HEK293 (cell line): ENCODE data around the gene PDIA5.
A peak's percentile ranks its signal among the peaks of the same experiment; 100 is the strongest.

ENCODE experiments used
- CTCF ChIA-PET: fragments of 350-600 bp; formaldehyde crosslinking; extraction: SDS; loops from one replicate; lab custom pipeline; 2021; ENCODE audit warnings: antibody characterized with exemption; lab: Yijun Ruan, JAX
- POLR2A ChIA-PET: fragments of 300-600 bp; formaldehyde crosslinking; extraction: SDS; loops from one replicate; lab custom pipeline; 2020; ENCODE audit warnings: antibody characterized with exemption, inconsistent platforms; lab: Yijun Ruan, JAX
- H3K27ac ChIP-seq: fragments of 200-500 bp; sonication (Bioruptor generic); 2 replicates; pipeline ENCODE4 v1.5.1; 2014; ENCODE audit warnings: low read depth, low read length, control low read depth, inconsistent platforms; ENCODE audit errors: extremely low read depth
- H3K36me3 ChIP-seq, 2 experiments: fragments of 200-500 bp in 1 of 2; sonication (Bioruptor generic) in 1 of 2; 1 replicate in 1 of 2; 2 replicates in 1 of 2; pipeline ENCODE4 v1.5.1; 2014 to 2017; ENCODE audit warnings: inconsistent platforms in 2 of 2, low read length in 2 of 2; ENCODE audit not compliant: control insufficient read depth in 2 of 2, insufficient read depth in 1 of 2
- H3K4me1 ChIP-seq: fragments of 200-500 bp; sonication (Bioruptor generic); 2 replicates; pipeline ENCODE4 v1.5.1; 2014; ENCODE audit warnings: mild to moderate bottlenecking, low read length, inconsistent platforms; ENCODE audit not compliant: control insufficient read depth, insufficient read depth
- H3K4me3 ChIP-seq: 2 replicates; pipeline ENCODE4 v1.5.1; 2011; ENCODE audit warnings: low read depth, mild to moderate bottlenecking, control low read depth, low read length, moderate library complexity
- H3K9me3 ChIP-seq: fragments of 200-500 bp; sonication (Bioruptor generic); 2 replicates; pipeline ENCODE4 v1.5.1; 2014; ENCODE audit warnings: low read depth, low read length, inconsistent platforms; ENCODE audit not compliant: control insufficient read depth, insufficient read depth
- BCL6B ChIP-seq: fragments of 450-650 bp; formaldehyde crosslinking; IDR thresholded peaks from 2 replicates; pipeline ENCODE4 v1.5.1; 2017; ENCODE audit warnings: missing biosample characterization, missing genetic modification characterization
- RBAK ChIP-seq: fragments of 450-650 bp; formaldehyde crosslinking; IDR thresholded peaks from 2 replicates; pipeline ENCODE4 v1.5.1; 2016; ENCODE audit warnings: missing biosample characterization, missing genetic modification characterization
- REST ChIP-seq: fragments of 450-650 bp; formaldehyde crosslinking; IDR thresholded peaks from 2 replicates; pipeline ENCODE4 v1.5.1; 2016; ENCODE audit warnings: missing biosample characterization, missing genetic modification characterization
- SCRT2 ChIP-seq: fragments of 450-650 bp; formaldehyde crosslinking; IDR thresholded peaks from 2 replicates; pipeline ENCODE4 v1.5.1; 2016; ENCODE audit warnings: missing biosample characterization, missing genetic modification characterization
- ZIC2 ChIP-seq: fragments of 450-650 bp; formaldehyde crosslinking; IDR thresholded peaks from 2 replicates; pipeline ENCODE4 v1.5.1; 2016; ENCODE audit warnings: missing biosample characterization, missing genetic modification characterization
- ZNF202 ChIP-seq: fragments of 450-650 bp; formaldehyde crosslinking; IDR thresholded peaks from 2 replicates; pipeline ENCODE4 v1.5.1; 2016; ENCODE audit warnings: missing biosample characterization, missing genetic modification characterization, borderline replicate concordance
- ZNF211 ChIP-seq: fragments of 450-650 bp; formaldehyde crosslinking; IDR thresholded peaks from 2 replicates; pipeline ENCODE4 v1.5.1; 2016; ENCODE audit warnings: low read depth, missing biosample characterization, missing genetic modification characterization
- ZNF26 ChIP-seq: fragments of 450-650 bp; formaldehyde crosslinking; IDR thresholded peaks from 2 replicates; pipeline ENCODE4 v1.5.1; 2016; ENCODE audit warnings: missing biosample characterization, missing genetic modification characterization
- ZNF274 ChIP-seq, 2 experiments: fragments of 200-500 bp in 1 of 2; fragments of 450-650 bp in 1 of 2; sonication (Bioruptor generic) in 1 of 2; formaldehyde crosslinking in 1 of 2; IDR thresholded peaks; 2 replicates each; pipeline versions ENCODE4 v1.5.1 to v1.6.1; 2014 to 2016; ENCODE audit warnings: borderline replicate concordance in 1 of 2, inconsistent platforms in 1 of 2, low read length in 1 of 2, missing biosample characterization in 1 of 2, missing genetic modification characterization in 1 of 2
- ZNF311 ChIP-seq: fragments of 450-650 bp; formaldehyde crosslinking; IDR thresholded peaks from 2 replicates; pipeline ENCODE4 v1.5.1; 2017; ENCODE audit warnings: missing biosample characterization, missing genetic modification characterization, borderline replicate concordance
- ZNF624 ChIP-seq: fragments of 450-650 bp; formaldehyde crosslinking; IDR thresholded peaks from 2 replicates; pipeline ENCODE4 v1.5.1; 2017; ENCODE audit warnings: missing biosample characterization, missing genetic modification characterization
- ZNF626 ChIP-seq: fragments of 450-650 bp; sonication (Bioruptor Pico); formaldehyde crosslinking; IDR thresholded peaks from 2 replicates; pipeline ENCODE4 v1.5.1; 2018; ENCODE audit warnings: missing biosample characterization, missing genetic modification characterization, inconsistent platforms
- ZNF777 ChIP-seq: fragments of 450-650 bp; formaldehyde crosslinking; IDR thresholded peaks from 2 replicates; pipeline ENCODE4 v1.5.1; 2017; ENCODE audit warnings: missing biosample characterization, missing genetic modification characterization, borderline replicate concordance
- ZNF791 ChIP-seq: fragments of 450-650 bp; formaldehyde crosslinking; IDR thresholded peaks from 2 replicates; pipeline ENCODE4 v1.5.1; 2016; ENCODE audit warnings: missing biosample characterization, missing genetic modification characterization
- ZSCAN4 ChIP-seq: fragments of 450-650 bp; formaldehyde crosslinking; IDR thresholded peaks from 2 replicates; pipeline ENCODE4 v1.5.1; 2017; ENCODE audit warnings: missing biosample characterization, missing genetic modification characterization

Gene PDIA5

GRCh38 chr3:123105201-123106189 is 38.7 kb downstream of the PDIA5 start:
- TF ChIP-seq REST (tag by site-specific recombination): peak; percentile 48
- TF ChIP-seq ZNF624: no peak
- ChIA-PET CTCF (no interaction called here), POLR2A (no interaction called here)
- H3K4me1 ChIP-seq: no peaks in the 10 kb centered on the region
- H3K27ac ChIP-seq: no peak overlapping the region
- no peak overlapping the region for H3K4me3 ChIP-seq
- peaks cover 6 to 80% of the 10 kb centered on the region in 2 experiments; a peak in 2 of 3 replicates for H3K36me3 ChIP-seq
- H3K9me3 ChIP-seq: no peaks in the 10 kb centered on the region

- POLR2A ChIA-PET: no interaction called here
- Histone ChIP-seq H3K27ac (no peak overlapping the region), H3K9me3 (no peaks in the 10 kb centered on the region), H3K4me3 (no peak overlapping the region), H3K4me1 (no peaks in the 10 kb centered on the region), H3K36me3 (peaks cover 6 to 77% of the 10 kb centered on the region in 2 experiments; a peak in 2 of 3 replicates)
- no peak for TF ChIP-seq ZNF202 (tag by site-specific recombination)
- TF ChIP-seq ZIC2 (tag by site-specific recombination): peak; percentile 87
- CTCF ChIA-PET: no interaction called here
Observed at GRCh38 chr3:123110282-123110975, 43.6 kb downstream of the PDIA5 start.

DNA sequence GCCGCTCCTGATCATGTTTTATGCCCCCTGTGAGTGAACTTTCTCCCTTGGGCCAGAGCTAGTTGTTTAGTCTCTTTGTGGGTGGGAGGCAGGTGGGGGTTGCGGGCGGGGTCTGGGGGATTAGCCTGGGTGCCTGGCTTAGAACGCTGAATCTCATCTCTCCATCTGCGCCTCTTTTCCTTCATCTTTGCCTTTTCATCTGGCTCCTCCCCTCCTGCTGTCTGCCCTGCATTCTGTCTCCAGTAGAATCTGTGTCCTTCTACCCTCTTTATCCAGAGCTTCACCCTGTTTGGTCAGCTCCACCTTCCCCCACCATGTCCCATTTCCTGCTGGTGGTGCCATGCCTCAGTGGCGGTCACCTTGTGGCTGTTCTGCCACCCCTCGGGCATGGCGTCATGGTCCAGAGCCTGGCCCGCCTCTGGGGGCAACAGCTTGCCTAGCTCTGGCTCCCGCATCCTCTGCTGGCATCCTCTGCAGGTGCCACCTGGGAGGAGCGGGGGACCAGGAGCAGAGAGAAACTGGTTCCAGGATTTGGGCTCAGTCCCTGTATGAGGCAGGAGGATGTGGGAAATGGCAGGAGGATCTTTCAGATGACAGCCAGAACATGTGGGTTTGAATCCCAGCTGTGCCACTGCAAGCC is 44.3 kb downstream of the PDIA5 start:
- Histone ChIP-seq H3K36me3 (peaks cover 6 to 77% of the 10 kb centered on the region in 2 experiments; a peak in 2 of 3 replicates), H3K4me3 (no peak overlapping the region), H3K4me1 (no peaks in the 10 kb centered on the region), H3K9me3 (no peaks in the 10 kb centered on the region), H3K27ac (no peak overlapping the region)
- POLR2A ChIA-PET: no interaction called here
- CTCF ChIA-PET: no interaction called here
- TF ChIP-seq ZNF274 (IDR thresholded peaks at IDR 0.05; ENCODE audit: low read length): no peak
- TF ChIP-seq ZNF274 (tag by site-specific recombination; IDR thresholded peaks at IDR 0.05; ENCODE audit: borderline replicate concordance): no peak
- TF ChIP-seq RBAK (tag by site-specific recombination): no peak

GRCh38 chr3:123111640-123112039 is 44.8 kb downstream of the PDIA5 start:
- Histone ChIP-seq H3K9me3 (no peaks in the 10 kb centered on the region), H3K36me3 (peaks cover 6 to 77% of the 10 kb centered on the region in 2 experiments; a peak in 2 of 3 replicates), H3K27ac (no peak overlapping the region), H3K4me3 (no peak overlapping the region), H3K4me1 (no peaks in the 10 kb centered on the region)
- CTCF ChIA-PET: no interaction called here
- POLR2A ChIA-PET: no interaction called here
- no peak for TF ChIP-seq SCRT2
- TF ChIP-seq ZSCAN4: no peak
- no peak for TF ChIP-seq ZNF626 (tag by site-specific recombination)
- no peak for TF ChIP-seq ZNF791 (tag by site-specific recombination)
- TF ChIP-seq ZNF311 (tag by site-specific recombination): no peak
- no peak for TF ChIP-seq ZNF777 (tag by site-specific recombination)
- TF ChIP-seq BCL6B: no peak
- no peak for TF ChIP-seq ZNF211 (tag by site-specific recombination)
- TF ChIP-seq ZNF26 (tag by site-specific recombination): no peak
